AG04450 (cell line): ENCODE data around the gene APOH. TPM values are rescaled to one million over a fixed set of nuclear protein-coding genes. Genes with fewer than 3 reads are reported as not detected.

ENCODE experiments used
- CTCF ChIA-PET: fragments of 300-600, 350-600 bp; formaldehyde crosslinking; extraction: SDS; loops from one replicate; lab custom pipeline; 2022; ENCODE audit warnings: antibody characterized with exemption, inconsistent platforms; lab: Charles Lee
- POLR2A ChIA-PET: fragments of 350-600 bp; formaldehyde crosslinking; extraction: SDS; loops from one replicate; lab custom pipeline; 2021; ENCODE audit warnings: antibody characterized with exemption, inconsistent platforms; lab: Yijun Ruan, JAX
- DNase-seq: peaks from one replicate; pipeline ENCODE4 v3.0.0-alpha.2; 2011; ENCODE audit warnings: low read depth, low spot score
- H3K27ac ChIP-seq: one replicate; pipeline ENCODE4 v1.5.1; 2012; ENCODE audit warnings: low read depth, low read length, control low read depth
- H3K27me3 ChIP-seq: one replicate; pipeline ENCODE4 v1.6.0; 2012; ENCODE audit warnings: low read length; ENCODE audit not compliant: control insufficient read depth, insufficient read depth
- H3K4me3 ChIP-seq: 2 replicates; pipeline ENCODE4 v1.5.1; 2011; ENCODE audit warnings: mild to moderate bottlenecking, low read depth, low read length, control low read depth
- H3K9me3 ChIP-seq: 2 replicates; pipeline ENCODE4 v1.5.1; 2012; ENCODE audit warnings: low read length; ENCODE audit not compliant: control insufficient read depth, insufficient read depth
- polyA plus RNA-seq: library from polyadenylated mRNA; depleted of rRNA; stranded (reverse); fragments of >200 nt; gene quantifications from 2 replicates; pipeline ENCODE4 v1.2.3, GENCODE V29; 2011
- TF ChIP-seq, protein P1 (sequence below): IDR thresholded peaks from 2 replicates; pipeline ENCODE4 v1.5.1; 2011; ENCODE audit warnings: low read depth, low read length, control low read depth, inconsistent platforms

APOH gene
- polyA plus RNA-seq, 1 experiment, result not detected

GRCh38 chr17:66171692-66172091 is 57.5 kb downstream of the APOH start:
- no peak overlapping the region for H3K4me3 ChIP-seq
- DNase-seq, result no peak
- H3K27me3 ChIP-seq, result no peaks in the 10 kb centered on the region
- TF ChIP-seq, protein P1, sequence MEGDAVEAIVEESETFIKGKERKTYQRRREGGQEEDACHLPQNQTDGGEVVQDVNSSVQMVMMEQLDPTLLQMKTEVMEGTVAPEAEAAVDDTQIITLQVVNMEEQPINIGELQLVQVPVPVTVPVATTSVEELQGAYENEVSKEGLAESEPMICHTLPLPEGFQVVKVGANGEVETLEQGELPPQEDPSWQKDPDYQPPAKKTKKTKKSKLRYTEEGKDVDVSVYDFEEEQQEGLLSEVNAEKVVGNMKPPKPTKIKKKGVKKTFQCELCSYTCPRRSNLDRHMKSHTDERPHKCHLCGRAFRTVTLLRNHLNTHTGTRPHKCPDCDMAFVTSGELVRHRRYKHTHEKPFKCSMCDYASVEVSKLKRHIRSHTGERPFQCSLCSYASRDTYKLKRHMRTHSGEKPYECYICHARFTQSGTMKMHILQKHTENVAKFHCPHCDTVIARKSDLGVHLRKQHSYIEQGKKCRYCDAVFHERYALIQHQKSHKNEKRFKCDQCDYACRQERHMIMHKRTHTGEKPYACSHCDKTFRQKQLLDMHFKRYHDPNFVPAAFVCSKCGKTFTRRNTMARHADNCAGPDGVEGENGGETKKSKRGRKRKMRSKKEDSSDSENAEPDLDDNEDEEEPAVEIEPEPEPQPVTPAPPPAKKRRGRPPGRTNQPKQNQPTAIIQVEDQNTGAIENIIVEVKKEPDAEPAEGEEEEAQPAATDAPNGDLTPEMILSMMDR, result no peak
- ChIA-PET CTCF (no interaction called here), POLR2A (no interaction called here)
- no peaks in the 10 kb centered on the region for H3K9me3 ChIP-seq
- H3K27ac ChIP-seq, result no peak overlapping the region

DNA sequence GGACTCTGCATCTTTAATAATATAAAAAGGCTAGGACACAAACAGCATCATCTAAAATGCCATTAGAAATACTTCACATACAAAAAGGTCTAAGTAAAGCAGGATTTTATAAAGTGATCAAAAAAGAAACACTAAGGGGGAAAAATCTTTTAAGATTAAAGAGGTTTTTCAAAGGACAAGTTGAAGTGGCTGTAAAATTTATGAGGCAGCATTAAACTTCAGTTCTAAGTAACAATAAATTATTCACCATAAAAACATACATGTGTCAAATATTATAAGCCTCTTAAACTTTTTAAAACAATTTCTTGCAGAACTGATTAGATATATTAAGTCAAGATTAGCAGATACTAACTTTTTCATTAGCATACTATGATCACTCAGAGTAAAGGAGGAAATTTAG is 58.0 kb downstream of the APOH start:
- no peak for DNase-seq
- POLR2A ChIA-PET, result no interaction called here
- H3K9me3 ChIP-seq, result no peaks in the 10 kb centered on the region
- no peak overlapping the region for H3K4me3 ChIP-seq
- no peaks in the 10 kb centered on the region for H3K27me3 ChIP-seq
- H3K27ac ChIP-seq, result no peak overlapping the region
- CTCF ChIA-PET, result no interaction called here
- TF ChIP-seq, protein P1, result no peak

DNA sequence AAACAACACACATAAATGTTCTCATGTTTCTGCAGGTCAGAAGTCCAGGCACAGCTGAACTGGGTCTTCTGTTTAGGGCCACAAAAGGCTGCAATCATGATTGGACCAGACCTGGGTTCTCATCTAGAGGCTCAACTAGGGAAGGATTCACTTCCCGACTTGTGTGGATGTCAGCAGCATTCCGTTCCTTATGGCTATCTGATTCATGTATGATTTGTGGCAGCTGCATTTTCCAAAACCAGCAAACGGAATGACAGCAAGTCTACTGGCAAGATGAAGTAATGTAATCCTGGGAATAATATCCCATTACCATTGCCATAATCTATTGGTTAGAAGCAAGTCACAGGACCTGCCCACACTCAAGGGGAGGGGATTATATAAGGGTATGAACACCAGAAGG is 59.4 kb downstream of the APOH start:
- no peak overlapping the region for H3K4me3 ChIP-seq
- no peaks in the 10 kb centered on the region for H3K27me3 ChIP-seq
- no peaks in the 10 kb centered on the region for H3K9me3 ChIP-seq
- H3K27ac ChIP-seq, result no peak overlapping the region
- ChIA-PET CTCF (interaction anchor here (0.7 kb wide), 1 partner anchor 916 kb away, joined by 4 read pairs; no protein-coding TSS in a partner anchor), POLR2A (no interaction called here)
- TF ChIP-seq, protein P1, result no peak
- DNase-seq, result no peak

DNA sequence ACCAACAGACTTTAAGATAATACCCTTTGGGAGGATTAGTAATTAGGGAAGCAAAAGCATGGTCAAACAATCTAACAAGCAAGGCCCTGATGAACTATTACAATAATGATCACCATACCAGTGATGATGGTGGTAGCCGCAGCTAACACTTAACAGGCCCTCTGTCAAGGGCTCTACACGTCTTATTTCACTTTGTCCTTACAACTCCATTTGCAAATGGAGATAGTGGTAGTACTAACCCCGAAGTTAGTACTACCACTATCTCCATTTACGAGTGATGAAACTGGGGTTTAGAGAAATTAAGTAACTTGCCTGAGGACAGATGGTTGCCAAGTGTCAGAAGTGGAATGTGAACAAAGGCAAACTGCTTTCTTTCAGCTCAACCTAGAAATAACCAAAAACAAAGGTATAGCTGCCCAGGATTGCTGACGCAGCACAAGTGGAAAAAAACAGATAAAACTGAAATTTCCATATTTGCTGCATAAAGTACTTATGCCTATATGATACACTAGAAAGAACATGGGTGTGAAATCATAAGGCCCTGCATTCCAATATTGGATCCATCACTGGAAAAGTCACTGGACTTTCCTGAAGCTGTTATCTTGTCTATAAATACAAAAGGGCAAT is 61.9 kb downstream of the APOH start:
- CTCF ChIA-PET, result interaction anchor here (0.6 to 5.8 kb wide), 4 partner anchors 16 to 935 kb away, joined by 3 to 79 read pairs (median 25); no protein-coding TSS in a partner anchor
- DNase-seq, result no peak
- H3K4me3 ChIP-seq, result no peak overlapping the region
- no peak overlapping the region for H3K27ac ChIP-seq
- POLR2A ChIA-PET, result no interaction called here
- H3K9me3 ChIP-seq, result no peaks in the 10 kb centered on the region
- no peaks in the 10 kb centered on the region for H3K27me3 ChIP-seq
- TF ChIP-seq, protein P1, result no peak

- Histone ChIP-seq H3K4me3 (no peak overlapping the region), H3K9me3 (no peaks in the 10 kb centered on the region), H3K27ac (no peak overlapping the region), H3K27me3 (no peaks in the 10 kb centered on the region)
- TF ChIP-seq, protein P1, result peak; percentile 68
- peak; percentile 32 for DNase-seq
- ChIA-PET POLR2A (no interaction called here), CTCF (interaction anchor here (0.5 to 5.8 kb wide), 6 partner anchors 15 to 933 kb away, joined by 3 to 79 read pairs (median 16); no protein-coding TSS in a partner anchor)
Measured at GRCh38 chr17:66165537-66166123, 63.6 kb downstream of the APOH start.
